Right lobe of liver (tissue), 6 donors: Measurements from ENCODE around the gene RAB43. TPM values are rescaled to one million over a fixed set of nuclear protein-coding genes. Genes with fewer than 3 reads are reported as not detected.
"Not testable (repeated sequence)": the region's sequence is repeated elsewhere in the genome, so short reads cannot be mapped to it uniquely, and the experiment has no call there.

Experiments used
- ATAC-seq, 4 donors: fragments of 200-7000 bp; cut with Tn5 transposase; one replicate each; pipeline ENCODE4 v1.9.1; 2020; ENCODE audit warnings: mild to moderate bottlenecking in 4 of 4, moderate library complexity in 4 of 4
- DNase-seq, 3 donors: peaks; one replicate each; pipeline ENCODE4 v3.0.0-alpha.2; 2020
- H3K27ac ChIP-seq, 3 donors: fragments of 200-600 bp; one replicate each; pipeline ENCODE4 v1.8.0; 2022
- H3K27me3 ChIP-seq, 2 donors: fragments of 200-600 bp; one replicate each; pipeline ENCODE4 v1.8.0; 2022
- H3K36me3 ChIP-seq, 4 donors: fragments of 200-600 bp; sonication (generic) in 1 of 4; one replicate each; pipeline versions ENCODE4 v1.5.1 to v1.8.0; 2017 to 2022; ENCODE audit warnings: control low read depth in 1 of 4
- H3K4me1 ChIP-seq, 4 donors: fragments of 200-600 bp; sonication (generic) in 1 of 4; one replicate each; pipeline versions ENCODE4 v1.5.1 to v1.8.0; 2017 to 2022; ENCODE audit warnings: control low read depth in 1 of 4
- H3K4me3 ChIP-seq, 3 donors: fragments of 200-600 bp; one replicate each; pipeline ENCODE4 v1.8.0; 2022
- H3K9me3 ChIP-seq, 4 donors: fragments of 200-600 bp; sonication (generic) in 1 of 4; one replicate each; pipeline versions ENCODE4 v1.5.1 to v1.8.0; 2017 to 2022; ENCODE audit warnings: control low read depth in 1 of 4
- CTCF ChIP-seq, 4 donors: fragments of 200-600 bp in 3 of 4; fragments of 450-650 bp in 1 of 4; IDR thresholded peaks; one replicate each; pipeline versions ENCODE4 v1.5.1 to v1.8.0; 2016 to 2022; ENCODE audit warnings: antibody characterized with exemption in 4 of 4, mild to moderate bottlenecking in 2 of 4
- POLR2A ChIP-seq: fragments of 450-650 bp; IDR thresholded peaks from one replicate; pipeline ENCODE4 v1.6.1; 2017; ENCODE audit warnings: antibody characterized with exemption, mild to moderate bottlenecking
- WGBS: methylation state at CpG from one replicate; pipeline ENCODE4 v1.1.6; 2018; ENCODE audit warnings: low coverage, low lambda C conversion rate; ENCODE audit not compliant: insufficient coverage; ENCODE audit errors: missing lambda C conversion rate; 5-methylcytosine and 5-hydroxymethylcytosine counted together
- intact Hi-C, 2 donors: fragments of 100-400 bp; cut with DNase I; formaldehyde crosslinking; loops; one replicate each; pipeline versions ENCODE4 v1.11.2 to v1.14.1; 2022
- total RNA-seq, 6 experiments: library from RNA; depleted of rRNA in 2 of 6; stranded (reverse); fragments of >200 nt in 2 of 6; fragmentation: NEBNext Ultra II Directional in 3 of 6; extraction: Animal tissue kit (Norgen Biotek cat#: 25700) in 3 of 6; gene quantifications; one replicate each; pipeline versions ENCODE4 v1.1.0 to v1.2.4, GENCODE V29; 2016 to 2023
- donor health status: DM: no; HTN: yes; CAD: no.
- donor health status: DM: no; HTN: no; CAD: no.
- donor health status: DM: no; HTN: no; CAD: no.
- donor health status: DM: no; HTN: yes; CAD: no.
- donor health status: DM: no; HTN: yes; CAD: no.

The RAB43 gene
- total RNA-seq, 6 experiments from 2014 or later, result 21.8 to 67.2 (median 38.5) TPM

- Histone ChIP-seq H3K4me3 (no peak overlapping the region), H3K27me3 (no peaks in the 10 kb centered on the region), H3K9me3 (no peaks in the 10 kb centered on the region), H3K36me3 (no peaks in the 10 kb centered on the region), H3K27ac (no peak overlapping the region), H3K4me1 (peaks cover 0 to 3% (median 0%) of the 10 kb centered on the region in 4 donors)
- no peak for TF ChIP-seq POLR2A
- ATAC-seq, result no peak
- no peak for DNase-seq
- intact Hi-C loops, result no loop called here
- WGBS, result 84% methylated on average over 6 of the region's 8 CpGs
Measured at GRCh38 chr3:129078510-129078909, 43.1 kb downstream of the RAB43 start.

- Histone ChIP-seq H3K27me3 (no peaks in the 10 kb centered on the region), H3K27ac (no peak overlapping the region), H3K4me3 (no peak overlapping the region), H3K4me1 (peaks cover 0 to 3% (median 0%) of the 10 kb centered on the region in 4 donors), H3K9me3 (no peaks in the 10 kb centered on the region), H3K36me3 (no peaks in the 10 kb centered on the region)
- intact Hi-C loops, result no loop called here
- ATAC-seq, result peak; percentile 66 to 89 (median 79)
- DNase-seq, result no peak
- 40% methylated on average over 7 of the region's 7 CpGs for WGBS
- TF ChIP-seq POLR2A (no peak), CTCF (IDR thresholded peaks at IDR 0.05) (no peak)
Measured at GRCh38 chr3:129077222-129077621, 44.4 kb downstream of the RAB43 start.

- Histone ChIP-seq H3K9me3 (no peaks in the 10 kb centered on the region), H3K4me3 (no peak overlapping the region), H3K36me3 (no peaks in the 10 kb centered on the region), H3K27ac (no peak overlapping the region), H3K4me1 (no peaks in the 10 kb centered on the region), H3K27me3 (no peaks in the 10 kb centered on the region)
- 69% methylated on average over 7 of the region's 8 CpGs for WGBS
- intact Hi-C loops, result no loop called here
- DNase-seq (no peak), ATAC-seq (no peak)
- TF ChIP-seq CTCF (IDR thresholded peaks at IDR 0.05), result no peak
- TF ChIP-seq POLR2A, result no peak
Measured at GRCh38 chr3:129070086-129070885, 51.3 kb downstream of the RAB43 start.

GRCh38 chr3:129069313-129070085 is 52.1 kb downstream of the RAB43 start:
- 83% methylated on average over 13 of the region's 13 CpGs for WGBS
- H3K27me3 ChIP-seq, H3K36me3 ChIP-seq, ATAC-seq, DNase-seq, H3K4me3 ChIP-seq, H3K9me3 ChIP-seq, H3K27ac ChIP-seq, intact Hi-C loops, H3K4me1 ChIP-seq: not testable (repeated sequence)

GRCh38 chr3:129068291-129068886 is 53.2 kb downstream of the RAB43 start:
- H3K27ac ChIP-seq, result no peak overlapping the region
- TF ChIP-seq POLR2A (no peak), CTCF (IDR thresholded peaks at IDR 0.05) (no peak)

GRCh38 chr3:129067719-129068118 is 53.9 kb downstream of the RAB43 start:
- WGBS, result 96% methylated on average over 3 of the region's 7 CpGs
- H3K27ac ChIP-seq, H3K4me3 ChIP-seq, intact Hi-C loops, H3K9me3 ChIP-seq, ATAC-seq, H3K4me1 ChIP-seq, DNase-seq, H3K36me3 ChIP-seq, H3K27me3 ChIP-seq: not testable (repeated sequence)

More at GRCh38 chr3:129068291-129068886, 53.2 kb downstream of the RAB43 start:
- WGBS, result 8% methylated on average over 12 of the region's 44 CpGs
- intact Hi-C loops, result no loop called here
- no peaks in the 10 kb centered on the region for H3K36me3 ChIP-seq
- no peaks in the 10 kb centered on the region for H3K27me3 ChIP-seq
- peak; percentile 39 to 67 (median 56) for ATAC-seq
- DNase-seq, result no peak
- no peaks in the 10 kb centered on the region for H3K9me3 ChIP-seq
- no peaks in the 10 kb centered on the region for H3K4me1 ChIP-seq
- H3K4me3 ChIP-seq, result peak overlapping the region; percentile 18 to 43 (median 23)
